Measurements from ENCODE around the gene WNT6. TPM values are rescaled to one million over a fixed set of nuclear protein-coding genes. Genes with fewer than 3 reads are reported as not detected.
A peak's percentile ranks its signal among the peaks of the same experiment; 100 is the strongest.

The WNT6 gene
- total and polyA plus RNA-seq, 4 donors, result 1.6 to 9.7 (median 4.1) TPM

- no peaks in the 10 kb centered on the region for H3K36me3 ChIP-seq (ENCODE audit: control insufficient read depth, insufficient read depth, low read length)
- DNase-seq (ENCODE audit: low read depth in 4 of 6, low spot score in 6 of 6), result no peak
- H3K27ac ChIP-seq (ENCODE audit: low read depth, low read length), result no peak overlapping the region
- no peak overlapping the region for H3K4me3 ChIP-seq (ENCODE audit: low read depth, low read length)
- peaks cover 65% of the 10 kb centered on the region for H3K27me3 ChIP-seq (ENCODE audit: control insufficient read depth, insufficient read depth, low read length)
- peaks cover 40% of the 10 kb centered on the region for H3K4me1 ChIP-seq (ENCODE audit: control insufficient read depth, insufficient read depth, low read length)
- no peaks in the 10 kb centered on the region for H3K9me3 ChIP-seq (ENCODE audit: control insufficient read depth, insufficient read depth, low read length)
- whole genome bisulfite sequencing (ENCODE audit: insufficient coverage), result 37% methylated on average over 3 of the region's 7 CpGs
Observed at GRCh38 chr2:218861645-218862318, 2.2 kb downstream of the WNT6 start.

GRCh38 chr2:218863021-218863520 is 3.5 kb downstream of the WNT6 start:
- Histone ChIP-seq H3K27ac (ENCODE audit: low read depth, low read length) (no peak overlapping the region), H3K4me3 (ENCODE audit: low read depth, low read length) (no peak overlapping the region), H3K27me3 (ENCODE audit: control insufficient read depth, insufficient read depth, low read length) (peaks cover 63% of the 10 kb centered on the region), H3K36me3 (ENCODE audit: control insufficient read depth, insufficient read depth, low read length) (no peaks in the 10 kb centered on the region), H3K4me1 (ENCODE audit: control insufficient read depth, insufficient read depth, low read length) (peaks cover 33% of the 10 kb centered on the region), H3K9me3 (ENCODE audit: control insufficient read depth, insufficient read depth, low read length) (no peaks in the 10 kb centered on the region)
- 85% methylated on average over 3 of the region's 3 CpGs for WGBS (ENCODE audit: insufficient coverage)
- DNase-seq (ENCODE audit: low read depth in 4 of 6, low spot score in 6 of 6), result no peak

GRCh38 chr2:218865396-218865795 is 5.8 kb downstream of the WNT6 start:
- 60% methylated on average over 2 of the region's 4 CpGs for WGBS (ENCODE audit: insufficient coverage)

DNA sequence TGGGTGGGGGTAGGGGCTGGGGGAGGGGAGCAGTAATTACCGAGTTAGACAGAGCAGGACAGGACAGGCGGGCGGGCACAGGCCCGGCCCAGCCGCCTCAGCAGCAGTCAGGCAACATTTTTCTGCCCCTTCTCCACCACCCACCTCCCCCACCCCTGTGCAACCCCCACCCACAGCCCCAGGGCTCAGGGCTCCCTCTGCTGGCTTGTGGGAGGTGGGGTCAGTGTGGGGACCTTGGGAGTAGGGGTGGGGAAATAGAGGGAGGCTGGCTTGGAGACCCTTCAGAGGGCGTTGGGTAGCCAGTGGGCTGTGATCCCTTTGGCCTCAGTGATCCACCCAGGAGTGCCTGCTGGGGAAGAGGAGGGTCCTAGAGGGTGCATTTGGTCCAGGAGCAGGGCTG is 6.4 kb downstream of the WNT6 start:
- Histone ChIP-seq H3K4me3 (ENCODE audit: low read depth, low read length) (no peak overlapping the region), H3K27ac (ENCODE audit: low read depth, low read length) (no peak overlapping the region), H3K27me3 (ENCODE audit: control insufficient read depth, insufficient read depth, low read length) (peaks cover 64% of the 10 kb centered on the region), H3K4me1 (ENCODE audit: control insufficient read depth, insufficient read depth, low read length) (peaks cover 14% of the 10 kb centered on the region), H3K36me3 (ENCODE audit: control insufficient read depth, insufficient read depth, low read length) (no peaks in the 10 kb centered on the region), H3K9me3 (ENCODE audit: control insufficient read depth, insufficient read depth, low read length) (no peaks in the 10 kb centered on the region)
- WGBS (ENCODE audit: insufficient coverage), result 50% methylated on average over 1 of the region's 6 CpGs
- DNase-seq (ENCODE audit: low read depth in 4 of 6, low spot score in 6 of 6), result no peak

More at GRCh38 chr2:218865396-218865795, 5.8 kb downstream of the WNT6 start:
- H3K4me3 ChIP-seq (ENCODE audit: low read depth, low read length), result no peak overlapping the region
- H3K27ac ChIP-seq (ENCODE audit: low read depth, low read length), result peak overlapping the region; percentile 22
- H3K27me3 ChIP-seq (ENCODE audit: control insufficient read depth, insufficient read depth, low read length), result peaks cover 64% of the 10 kb centered on the region
- peaks cover 17% of the 10 kb centered on the region for H3K4me1 ChIP-seq (ENCODE audit: control insufficient read depth, insufficient read depth, low read length)
- H3K9me3 ChIP-seq (ENCODE audit: control insufficient read depth, insufficient read depth, low read length), result no peaks in the 10 kb centered on the region
- no peaks in the 10 kb centered on the region for H3K36me3 ChIP-seq (ENCODE audit: control insufficient read depth, insufficient read depth, low read length)
- no peak for DNase-seq (ENCODE audit: low read depth in 4 of 6, low spot score in 6 of 6)

DNA sequence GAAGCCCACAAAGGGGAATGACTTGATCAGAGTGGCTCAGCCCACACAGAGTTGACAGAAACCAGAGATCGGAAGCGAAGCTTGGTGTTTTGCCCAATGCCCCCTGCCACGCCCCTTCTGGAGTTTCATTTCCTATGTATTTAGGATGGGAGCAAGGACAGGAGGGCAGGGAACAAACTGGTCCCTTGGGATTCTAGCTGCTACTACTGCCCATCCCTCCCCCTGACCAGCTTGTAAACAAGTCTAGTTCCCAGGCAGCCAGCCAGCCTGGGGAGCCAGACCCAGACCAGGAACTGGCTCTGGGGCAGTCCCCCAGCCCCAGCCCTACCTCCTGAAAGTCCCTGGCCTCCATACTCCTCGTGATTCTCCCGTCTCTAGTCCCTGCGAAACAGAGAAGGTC is 8.3 kb downstream of the WNT6 start:
- Histone ChIP-seq H3K4me3 (ENCODE audit: low read depth, low read length) (no peak overlapping the region), H3K27me3 (ENCODE audit: control insufficient read depth, insufficient read depth, low read length) (peaks cover 66% of the 10 kb centered on the region), H3K36me3 (ENCODE audit: control insufficient read depth, insufficient read depth, low read length) (no peaks in the 10 kb centered on the region), H3K27ac (ENCODE audit: low read depth, low read length) (no peak overlapping the region), H3K4me1 (ENCODE audit: control insufficient read depth, insufficient read depth, low read length) (peaks cover 28% of the 10 kb centered on the region), H3K9me3 (ENCODE audit: control insufficient read depth, insufficient read depth, low read length) (no peaks in the 10 kb centered on the region)
- DNase-seq (ENCODE audit: low read depth in 4 of 6, low spot score in 6 of 6), result no peak
- no CpG with 5 or more reads among the region's 6 CpGs for WGBS (ENCODE audit: insufficient coverage)

DNA sequence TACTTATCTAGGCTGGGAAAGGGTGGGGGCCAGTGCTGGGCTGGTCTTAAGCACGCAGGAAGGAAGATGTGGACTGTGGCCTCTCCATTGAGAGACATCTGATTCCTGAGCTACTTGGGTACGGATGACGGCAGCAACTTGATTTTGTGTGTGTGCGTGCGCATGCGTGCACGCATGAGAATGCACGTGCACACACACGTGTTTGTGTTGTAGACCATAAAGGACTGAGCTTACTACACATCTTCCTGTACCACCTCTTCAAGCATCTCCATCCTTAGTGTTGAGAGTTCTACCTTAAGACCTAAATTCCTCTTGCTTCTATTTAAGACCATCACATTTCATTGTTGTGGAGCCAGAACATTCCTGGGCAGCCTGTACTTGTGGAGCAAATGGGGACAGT is 9.5 kb downstream of the WNT6 start:
- Histone ChIP-seq H3K9me3 (ENCODE audit: control insufficient read depth, insufficient read depth, low read length) (no peaks in the 10 kb centered on the region), H3K4me3 (ENCODE audit: low read depth, low read length) (no peak overlapping the region), H3K27me3 (ENCODE audit: control insufficient read depth, insufficient read depth, low read length) (peaks cover 72% of the 10 kb centered on the region), H3K27ac (ENCODE audit: low read depth, low read length) (no peak overlapping the region), H3K36me3 (ENCODE audit: control insufficient read depth, insufficient read depth, low read length) (no peaks in the 10 kb centered on the region), H3K4me1 (ENCODE audit: control insufficient read depth, insufficient read depth, low read length) (peaks cover 33% of the 10 kb centered on the region)
- DNase-seq (ENCODE audit: low read depth in 4 of 6, low spot score in 6 of 6), result no peak
- WGBS (ENCODE audit: insufficient coverage), result 85% methylated on average over 8 of the region's 9 CpGs

- H3K27ac ChIP-seq (ENCODE audit: low read depth, low read length), result no peak overlapping the region
- 12% methylated on average over 14 of the region's 18 CpGs for WGBS (ENCODE audit: insufficient coverage)
- DNase-seq (ENCODE audit: low read depth in 4 of 6, low spot score in 6 of 6), result no peak
- H3K36me3 ChIP-seq (ENCODE audit: control insufficient read depth, insufficient read depth, low read length), result no peaks in the 10 kb centered on the region
- no peak overlapping the region for H3K4me3 ChIP-seq (ENCODE audit: low read depth, low read length)
- H3K27me3 ChIP-seq (ENCODE audit: control insufficient read depth, insufficient read depth, low read length), result peaks cover 87% of the 10 kb centered on the region
- no peaks in the 10 kb centered on the region for H3K9me3 ChIP-seq (ENCODE audit: control insufficient read depth, insufficient read depth, low read length)
- H3K4me1 ChIP-seq (ENCODE audit: control insufficient read depth, insufficient read depth, low read length), result peaks cover 25% of the 10 kb centered on the region
Observed at GRCh38 chr2:218870984-218871344, 11.4 kb downstream of the WNT6 start.

GRCh38 chr2:218871345-218872302 is 12.0 kb downstream of the WNT6 start:
- H3K4me3 ChIP-seq (ENCODE audit: low read depth, low read length), result no peak overlapping the region
- H3K27ac ChIP-seq (ENCODE audit: low read depth, low read length), result no peak overlapping the region
- H3K4me1 ChIP-seq (ENCODE audit: control insufficient read depth, insufficient read depth, low read length), result peaks cover 25% of the 10 kb centered on the region
- peaks cover 88% of the 10 kb centered on the region for H3K27me3 ChIP-seq (ENCODE audit: control insufficient read depth, insufficient read depth, low read length)
- DNase-seq (ENCODE audit: low read depth in 4 of 6, low spot score in 6 of 6), result peak in 1 of 6 donors; percentile 34
- H3K36me3 ChIP-seq (ENCODE audit: control insufficient read depth, insufficient read depth, low read length), result no peaks in the 10 kb centered on the region
- WGBS (ENCODE audit: insufficient coverage), result 5% methylated on average over 60 of the region's 60 CpGs
- H3K9me3 ChIP-seq (ENCODE audit: control insufficient read depth, insufficient read depth, low read length), result no peaks in the 10 kb centered on the region

- WGBS (ENCODE audit: insufficient coverage), result 5% methylated on average over 14 of the region's 22 CpGs
- Histone ChIP-seq H3K36me3 (ENCODE audit: control insufficient read depth, insufficient read depth, low read length) (no peaks in the 10 kb centered on the region), H3K4me3 (ENCODE audit: low read depth, low read length) (no peak overlapping the region), H3K27me3 (ENCODE audit: control insufficient read depth, insufficient read depth, low read length) (peaks cover 91% of the 10 kb centered on the region), H3K4me1 (ENCODE audit: control insufficient read depth, insufficient read depth, low read length) (peaks cover 35% of the 10 kb centered on the region), H3K9me3 (ENCODE audit: control insufficient read depth, insufficient read depth, low read length) (no peaks in the 10 kb centered on the region), H3K27ac (ENCODE audit: low read depth, low read length) (no peak overlapping the region)
- no peak for DNase-seq (ENCODE audit: low read depth in 4 of 6, low spot score in 6 of 6)
Observed at GRCh38 chr2:218872645-218873358, 13.2 kb downstream of the WNT6 start.

Measured in spinal cord (tissue), 10 donors.